Large intestine (tissue), 12 donors: Measurements from ENCODE around the gene RENBP. TPM values are rescaled to one million over a fixed set of nuclear protein-coding genes. Genes with fewer than 3 reads are reported as not detected.

Source experiments
- DNase-seq, 2 donors: peaks; one replicate each; pipeline versions ENCODE4 v3.0.0 to v3.0.0-alpha.2; 2013
- H3K27ac ChIP-seq: one replicate; pipeline ENCODE4 v1.5.1; 2013; ENCODE audit warnings: low read length
- H3K27me3 ChIP-seq: 2 replicates; pipeline ENCODE4 v1.6.1; 2013; ENCODE audit warnings: low read length; ENCODE audit not compliant: control insufficient read depth, insufficient read depth
- H3K36me3 ChIP-seq: 2 replicates; pipeline ENCODE4 v1.6.1; 2013; ENCODE audit warnings: low read length; ENCODE audit not compliant: control insufficient read depth, insufficient read depth
- H3K4me1 ChIP-seq: one replicate; pipeline ENCODE4 v1.6.1; 2013; ENCODE audit warnings: low read length; ENCODE audit not compliant: control insufficient read depth, insufficient read depth
- H3K4me3 ChIP-seq: one replicate; pipeline ENCODE4 v1.5.1; 2013; ENCODE audit warnings: low read length
- H3K9me3 ChIP-seq: one replicate; pipeline ENCODE4 v1.6.1; 2013; ENCODE audit warnings: mild to moderate bottlenecking, low read depth, low read length, moderate library complexity; ENCODE audit not compliant: control insufficient read depth
- WGBS: methylation state at CpG from one replicate; pipeline ENCODE4 v1.1.5; 2013; ENCODE audit warnings: low lambda C conversion rate; ENCODE audit not compliant: insufficient coverage; 5-methylcytosine and 5-hydroxymethylcytosine counted together
- long read RNA-seq, 11 donors: transcript quantifications; one replicate each; lab custom pipeline, GENCODE V29; 2026
- polyA plus RNA-seq: library from polyadenylated mRNA; unstranded; fragments of 120-200 nt; gene quantifications from one replicate; pipeline ENCODE4 v1.2.1, GENCODE V29; 2013

Gene RENBP
- 85.8 TPM for polyA plus RNA-seq
- long read RNA-seq, donor 1, transcript RENBP-202 (11 exons, 1,388 nt), result major isoform, 8 of 19 reads
- long read RNA-seq, donor 1, partial matches to known transcripts, result 9 of 19 reads
- long read RNA-seq, donor 1, other reads (novel, unspliced or antisense), result 0 of 19 reads
- long read RNA-seq, donor 2, transcript RENBP-203 (11 exons, 1,304 nt), result minor isoform, 5 of 51 reads
- long read RNA-seq, donor 2, transcript RENBP-202 (11 exons, 1,388 nt), result major isoform, 20 of 51 reads
- long read RNA-seq, donor 2, partial matches to known transcripts, result 24 of 51 reads
- long read RNA-seq, donor 2, other reads (novel, unspliced or antisense), result 0 of 51 reads
- long read RNA-seq, donor 3, transcript RENBP-202 (11 exons, 1,388 nt), result major isoform, 59 of 95 reads
- long read RNA-seq, donor 3, transcript RENBP-203 (11 exons, 1,304 nt), result minor isoform, 7 of 95 reads
- long read RNA-seq, donor 3, partial matches to known transcripts, result 29 of 95 reads
- long read RNA-seq, donor 3, other reads (novel, unspliced or antisense), result 0 of 95 reads
- long read RNA-seq, donor 4, transcript RENBP-202 (11 exons, 1,388 nt), result major isoform, 7 of 8 reads
- long read RNA-seq, donor 4, partial matches to known transcripts, result 0 of 8 reads
- long read RNA-seq, donor 4, other reads (novel, unspliced or antisense), result 0 of 8 reads
- long read RNA-seq, donor 5, transcript RENBP-202 (11 exons, 1,388 nt), result major isoform, 5 of 5 reads
- long read RNA-seq, donor 5, partial matches to known transcripts, result 0 of 5 reads
- long read RNA-seq, donor 5, other reads (novel, unspliced or antisense), result 0 of 5 reads
- long read RNA-seq, donor 6, transcript RENBP-202 (11 exons, 1,388 nt), result major isoform, 32 of 42 reads
- long read RNA-seq, donor 6, partial matches to known transcripts, result 8 of 42 reads
- long read RNA-seq, donor 6, other reads (novel, unspliced or antisense), result 0 of 42 reads
- long read RNA-seq, donor 7, result 0 reads
- long read RNA-seq, donor 8, transcript RENBP-202 (11 exons, 1,388 nt), result major isoform, 30 of 54 reads
- long read RNA-seq, donor 8, partial matches to known transcripts, result 23 of 54 reads
- long read RNA-seq, donor 8, other reads (novel, unspliced or antisense), result 0 of 54 reads
- long read RNA-seq, donor 9, transcript RENBP-202 (11 exons, 1,388 nt), result major isoform, 24 of 31 reads
- long read RNA-seq, donor 9, partial matches to known transcripts, result 5 of 31 reads
- long read RNA-seq, donor 9, other reads (novel, unspliced or antisense), result 0 of 31 reads
- long read RNA-seq, donor 10, transcript RENBP-203 (11 exons, 1,304 nt), result minor isoform, 10 of 45 reads
- long read RNA-seq, donor 10, transcript RENBP-202 (11 exons, 1,388 nt), result major isoform, 29 of 45 reads
- long read RNA-seq, donor 10, partial matches to known transcripts, result 0 of 45 reads
- long read RNA-seq, donor 10, other reads (novel, unspliced or antisense), result 5 of 45 reads
- long read RNA-seq, donor 11, transcript RENBP-202 (11 exons, 1,388 nt), result major isoform, 22 of 31 reads
- long read RNA-seq, donor 11, partial matches to known transcripts, result 6 of 31 reads
- long read RNA-seq, donor 11, other reads (novel, unspliced or antisense), result 0 of 31 reads

GRCh38 chrX:153944140-153944799 is at the start of gene RENBP:
Gene RENBP, minus strand, starts transcription at chrX:153944643. Its CDS starts 33 bp downstream, at chrX:153944610.
- Histone ChIP-seq H3K9me3 (no peaks in the 10 kb centered on the region), H3K4me1 (peaks cover 33% of the 10 kb centered on the region), H3K36me3 (peaks cover 16% of the 10 kb centered on the region), H3K27ac (peak within 1 kb of the TSS; percentile 67), H3K27me3 (no peaks in the 10 kb centered on the region), H3K4me3 (peak within 1 kb of the TSS; percentile 77)
- WGBS, result no CpG with 5 or more reads among the region's 31 CpGs
- peak in 1 of 2 donors; percentile 62 for DNase-seq

GRCh38 chrX:153993978-153994377 is 49.5 kb upstream of the RENBP start:
- Histone ChIP-seq H3K36me3 (no peaks in the 10 kb centered on the region), H3K4me3 (no peak overlapping the region), H3K27ac (no peak overlapping the region), H3K4me1 (no peaks in the 10 kb centered on the region), H3K27me3 (no peaks in the 10 kb centered on the region), H3K9me3 (no peaks in the 10 kb centered on the region)
- no peak for DNase-seq
- no CpG with 5 or more reads among the region's 10 CpGs for WGBS

DNA sequence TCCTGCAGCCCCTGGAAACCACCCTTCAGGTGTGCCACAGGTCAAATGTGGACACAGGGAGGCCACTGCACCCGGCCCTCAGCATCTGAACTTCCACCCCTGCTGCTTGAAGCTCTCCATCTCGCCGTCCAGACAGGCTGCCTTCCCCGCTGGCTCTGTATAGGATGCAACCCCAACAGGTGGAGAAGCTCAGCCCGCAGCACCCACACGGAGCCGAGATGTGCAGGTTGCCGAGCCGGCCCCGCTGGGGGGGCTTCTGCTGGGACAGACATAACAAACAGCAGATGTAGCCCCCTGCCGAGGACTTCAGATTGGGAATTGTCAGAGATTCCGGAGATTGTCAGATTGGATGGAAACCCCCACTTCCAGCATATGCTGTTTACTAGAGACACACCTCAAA is 48.6 kb upstream of the RENBP start:
- H3K27me3 ChIP-seq, result no peaks in the 10 kb centered on the region
- no peak overlapping the region for H3K4me3 ChIP-seq
- no peak for DNase-seq
- no peaks in the 10 kb centered on the region for H3K36me3 ChIP-seq
- H3K4me1 ChIP-seq, result no peaks in the 10 kb centered on the region
- no peaks in the 10 kb centered on the region for H3K9me3 ChIP-seq
- no peak overlapping the region for H3K27ac ChIP-seq
- WGBS, result no CpG with 5 or more reads among the region's 12 CpGs

DNA sequence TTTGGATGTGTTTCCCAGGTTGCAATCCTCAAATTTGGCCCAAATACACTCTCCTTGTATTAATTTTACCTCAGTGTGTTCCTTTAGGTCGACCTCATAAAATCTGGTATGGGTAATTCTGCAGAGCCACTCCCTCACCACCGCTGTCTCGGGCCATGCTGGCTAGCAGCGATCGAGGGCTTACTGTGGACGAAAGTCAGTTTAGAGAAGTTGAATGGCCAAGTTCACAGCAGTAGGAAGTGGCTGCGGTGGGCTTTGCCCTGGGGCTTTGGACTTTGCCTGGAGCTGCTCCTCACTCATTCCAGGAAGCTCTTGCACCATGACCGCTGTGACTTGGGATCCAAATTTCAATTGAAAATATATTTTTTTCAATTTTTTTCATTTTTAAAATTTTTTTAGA is 47.7 kb upstream of the RENBP start:
- H3K4me1 ChIP-seq, result no peaks in the 10 kb centered on the region
- H3K27ac ChIP-seq, result no peak overlapping the region
- no CpG with 5 or more reads among the region's 8 CpGs for WGBS
- no peaks in the 10 kb centered on the region for H3K27me3 ChIP-seq
- no peak overlapping the region for H3K4me3 ChIP-seq
- DNase-seq, result no peak
- no peaks in the 10 kb centered on the region for H3K36me3 ChIP-seq
- no peaks in the 10 kb centered on the region for H3K9me3 ChIP-seq

DNA sequence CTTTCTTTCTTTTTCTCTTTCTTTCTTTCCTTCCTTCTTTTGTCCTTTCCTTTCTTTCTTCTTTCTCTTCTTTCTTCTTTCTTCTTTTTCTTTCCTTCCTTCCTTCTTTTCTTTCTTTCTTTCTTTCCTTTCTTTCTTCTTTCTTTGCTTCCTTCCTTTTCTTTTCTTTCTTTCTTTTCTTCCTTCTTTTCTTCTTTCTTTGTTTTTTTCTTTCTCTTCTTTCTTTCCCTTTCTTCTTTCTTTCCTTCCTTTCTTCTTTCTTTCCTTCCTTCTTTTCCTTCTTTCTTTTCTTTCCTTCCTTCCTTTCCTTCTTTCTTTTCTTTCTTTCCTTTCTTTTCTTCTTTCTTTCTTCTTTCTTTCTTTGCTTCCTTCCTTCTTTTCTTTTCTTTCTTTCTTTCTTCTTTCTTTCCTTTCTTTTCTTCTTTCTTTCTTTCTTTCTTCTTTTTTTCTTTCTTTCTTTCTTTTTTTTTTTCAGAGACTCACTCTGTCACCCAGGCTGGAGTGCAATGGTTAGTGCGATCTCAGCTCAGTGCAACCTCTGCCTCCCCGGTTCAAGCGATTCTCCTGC is 46.7 kb upstream of the RENBP start:
- Histone ChIP-seq H3K4me3 (no peak overlapping the region), H3K9me3 (no peaks in the 10 kb centered on the region), H3K27me3 (no peaks in the 10 kb centered on the region), H3K4me1 (no peaks in the 10 kb centered on the region), H3K36me3 (no peaks in the 10 kb centered on the region), H3K27ac (no peak overlapping the region)
- no peak for DNase-seq
- WGBS, result no CpG with 5 or more reads among the region's 3 CpGs

GRCh38 chrX:153989973-153990655 is 45.7 kb upstream of the RENBP start:
- DNase-seq, result no peak
- Histone ChIP-seq H3K36me3 (no peaks in the 10 kb centered on the region), H3K27ac (no peak overlapping the region), H3K4me1 (peaks cover 4% of the 10 kb centered on the region), H3K4me3 (no peak overlapping the region), H3K9me3 (no peaks in the 10 kb centered on the region), H3K27me3 (no peaks in the 10 kb centered on the region)
- WGBS, result no CpG with 5 or more reads among the region's 14 CpGs

- H3K27me3 ChIP-seq, result no peaks in the 10 kb centered on the region
- peaks cover 10% of the 10 kb centered on the region for H3K4me1 ChIP-seq
- H3K36me3 ChIP-seq, result no peaks in the 10 kb centered on the region
- H3K27ac ChIP-seq, result no peak overlapping the region
- DNase-seq, result no peak
- no peak overlapping the region for H3K4me3 ChIP-seq
- no peaks in the 10 kb centered on the region for H3K9me3 ChIP-seq
- WGBS, result no CpG with 5 or more reads among the region's 12 CpGs
Measured at GRCh38 chrX:153988493-153988892, 44.0 kb upstream of the RENBP start.

- DNase-seq, result no peak
- peaks cover 13% of the 10 kb centered on the region for H3K4me1 ChIP-seq
- peak overlapping the region; percentile 75 for H3K27ac ChIP-seq
- no peaks in the 10 kb centered on the region for H3K36me3 ChIP-seq
- H3K4me3 ChIP-seq, result no peak overlapping the region
- no peaks in the 10 kb centered on the region for H3K27me3 ChIP-seq
- no CpG with 5 or more reads among the region's 20 CpGs for WGBS
- H3K9me3 ChIP-seq, result peaks cover 5% of the 10 kb centered on the region
Measured at GRCh38 chrX:153984351-153985178, 40.1 kb upstream of the RENBP start.
